HepG2 (cell line): ENCODE data around the gene DNAJC4. TPM values are rescaled to one million over a fixed set of nuclear protein-coding genes. Genes with fewer than 3 reads are reported as not detected.

Experiments
- ARID4A ChIP-seq: sonication (generic); formaldehyde crosslinking; IDR thresholded peaks from 2 replicates; pipeline ENCODE4 v1.5.0; 2020; ENCODE audit warnings: mild to moderate bottlenecking, missing genetic modification reagents, borderline replicate concordance
- ATF7 ChIP-seq, 2 experiments: fragments of 450-650 bp in 1 of 2; sonication (generic) in 1 of 2; formaldehyde crosslinking in 1 of 2; IDR thresholded peaks; 2 replicates each; pipeline versions ENCODE4 v1.4.0 to v1.6.1; 2016 to 2020; ENCODE audit warnings: antibody characterized with exemption in 1 of 2, mild to moderate bottlenecking in 1 of 2, missing genetic modification reagents in 1 of 2
- CCDC6 ChIP-seq: sonication (generic); formaldehyde crosslinking; IDR thresholded peaks from 2 replicates; pipeline ENCODE4 v1.8.1; 2022; ENCODE audit warnings: mild to moderate bottlenecking, missing genetic modification reagents, moderate library complexity
- CERS6 ChIP-seq: sonication (generic); formaldehyde crosslinking; IDR thresholded peaks from 2 replicates; pipeline ENCODE4 v1.5.0; 2020; ENCODE audit warnings: missing genetic modification reagents
- HBP1 ChIP-seq: IDR thresholded peaks from 2 replicates; pipeline ENCODE4 v1.6.1; 2016; ENCODE audit warnings: low read depth, control low read depth
- MATR3 ChIP-seq: sonication (generic); formaldehyde crosslinking; IDR thresholded peaks from 2 replicates; pipeline ENCODE4 v1.4.0; 2020; ENCODE audit warnings: missing genetic modification reagents
- SRSF1 ChIP-seq: fragments of 200-400 bp; formaldehyde crosslinking; optimal IDR thresholded peaks from 2 replicates; pipeline ENCODE3; 2017; ENCODE audit warnings: mild to moderate bottlenecking, low read depth, low read length, moderate library complexity
- TARDBP ChIP-seq: sonication (generic); formaldehyde crosslinking; IDR thresholded peaks from 2 replicates; pipeline ENCODE4 v1.8.0; 2022; ENCODE audit warnings: mild to moderate bottlenecking, missing genetic modification reagents
- TCF12 ChIP-seq, 2 experiments: fragments of 450-650 bp in 1 of 2; sonication (generic) in 1 of 2; formaldehyde crosslinking in 1 of 2; IDR thresholded peaks; 2 replicates each; pipeline versions ENCODE4 v1.6.1 to v1.8.0; 2017 to 2022; ENCODE audit warnings: antibody characterized with exemption in 1 of 2, mild to moderate bottlenecking in 1 of 2, missing genetic modification reagents in 1 of 2, moderate library complexity in 1 of 2
- ZBTB33 ChIP-seq: sonication (generic); formaldehyde crosslinking; IDR thresholded peaks from 2 replicates; pipeline ENCODE4 v1.4.0; 2020; ENCODE audit warnings: missing genetic modification reagents
- ZNF17 ChIP-seq: sonication (generic); formaldehyde crosslinking; IDR thresholded peaks from 2 replicates; pipeline ENCODE4 v1.5.0; 2020; ENCODE audit warnings: mild to moderate bottlenecking, missing genetic modification reagents
- ZNF687 ChIP-seq: sonication (generic); formaldehyde crosslinking; IDR thresholded peaks from 2 replicates; pipeline ENCODE4 v1.5.1; 2020; ENCODE audit warnings: mild to moderate bottlenecking, missing genetic modification reagents, moderate library complexity
- ZSCAN29 ChIP-seq: sonication (generic); formaldehyde crosslinking; conservative IDR thresholded peaks from 2 replicates; pipeline ENCODE4 v1.4.0; 2020; ENCODE audit warnings: mild to moderate bottlenecking, missing genetic modification reagents
- polyA plus RNA-seq, 8 experiments: library from polyadenylated mRNA; depleted of rRNA in 3 of 8; stranded (reverse) in 7 of 8; unstranded in 1 of 8; fragments of >200 nt; fragmentation: Illumina TruSeq in 4 of 8; extraction: Trizol in 4 of 8; gene quantifications; 2 replicates each; pipeline versions ENCODE4 v1.2.1 to v1.2.3, GENCODE V29; 2011 to 2016; ENCODE audit warnings: low read depth in 4 of 8, missing spikeins in 1 of 8, mixed read lengths in 1 of 8; ENCODE audit not compliant: insufficient read depth in 1 of 8
- total RNA-seq, 5 experiments: library from RNA; depleted of rRNA; stranded (reverse); fragments of >200 nt; fragmentation: Illumina TruSeq; extraction: Trizol; gene quantifications; 2 replicates each; pipeline ENCODE4 v1.2.3, GENCODE V29; 2016; ENCODE audit warnings: low read depth in 1 of 5

Gene DNAJC4
- total and polyA plus RNA-seq, 2 of the 13 experiments (the other 11 are each of a cell fraction or from before 2014, with no cell fraction given), result 10.3 to 60.8 TPM

- TF ChIP-seq ZNF687 (CRISPR knock-in tag), result no peak
- no peak for TF ChIP-seq ZBTB33 (CRISPR knock-in tag)
- no peak for TF ChIP-seq CERS6 (CRISPR knock-in tag)
- TF ChIP-seq ARID4A, result peak; percentile 50
- no peak for TF ChIP-seq TARDBP (CRISPR knock-in tag)
- no peak for TF ChIP-seq ATF7 (IDR thresholded peaks at IDR 0.05)
- TF ChIP-seq ATF7 (CRISPR knock-in tag; IDR thresholded peaks at IDR 0.05), result no peak
- TF ChIP-seq HBP1, result no peak; the same call in 1 of the 2 replicates
- TF ChIP-seq MATR3 (CRISPR knock-in tag), result no peak
- no peak for TF ChIP-seq SRSF1
- TF ChIP-seq ZNF17 (CRISPR knock-in tag), result no peak
- 0 out of 2 replicates have a peak, but pooled peaks have one; percentile 63 for TF ChIP-seq CCDC6 (CRISPR knock-in tag)
- TF ChIP-seq ZSCAN29 (CRISPR knock-in tag), result no peak
- no peak for TF ChIP-seq TCF12 (IDR thresholded peaks at IDR 0.05)
- TF ChIP-seq TCF12 (CRISPR knock-in tag; IDR thresholded peaks at IDR 0.05), result peak; percentile 75; the same call in 1 of the 2 replicates
These were observed 11.4 kb downstream of the DNAJC4 start (continued) for GRCh38 chr11:64241491-64242374.
